ENCODE results near the gene SMIM45.
"Not testable (repeated sequence)": the region's sequence is repeated elsewhere in the genome, so short reads cannot be mapped to it uniquely, and the experiment has no call there.

Gene SMIM45

DNA sequence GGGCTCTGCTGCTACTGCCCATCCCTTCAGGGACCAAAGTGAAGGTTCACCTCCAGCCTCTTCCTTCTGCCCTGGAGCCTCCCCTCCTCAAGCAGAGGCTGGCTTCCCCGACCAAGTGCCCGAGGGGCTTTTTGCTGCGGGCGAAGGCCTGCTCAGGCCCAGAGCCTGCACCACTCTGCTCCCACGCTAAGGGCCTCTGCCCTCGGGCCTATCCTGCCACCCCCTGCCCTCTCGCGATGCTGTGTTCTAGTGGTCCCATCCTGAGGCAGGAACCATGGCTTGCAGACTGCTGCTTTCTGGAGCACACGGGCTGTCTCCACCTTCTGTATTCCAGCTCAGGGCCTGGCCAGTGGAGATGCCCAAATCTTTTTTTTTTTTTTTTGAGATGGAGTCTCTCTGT is 16.4 kb upstream of the SMIM45 start:
- no peak for DNase-seq

DNA sequence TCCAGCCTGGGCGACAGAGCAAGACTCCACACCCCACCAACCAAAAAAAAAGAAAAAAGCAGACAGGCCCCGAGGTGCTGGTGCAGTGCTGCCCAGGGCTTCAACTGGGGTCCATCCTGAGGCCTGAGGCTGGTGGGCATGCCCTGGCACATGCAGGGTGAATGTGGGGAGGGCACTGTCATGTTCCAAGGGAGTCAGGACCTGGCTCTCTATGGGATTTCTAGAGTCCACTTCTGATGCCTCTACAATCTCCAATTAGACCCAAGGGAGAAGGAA is 15.1 kb upstream of the SMIM45 start:
- no peak for DNase-seq

DNA sequence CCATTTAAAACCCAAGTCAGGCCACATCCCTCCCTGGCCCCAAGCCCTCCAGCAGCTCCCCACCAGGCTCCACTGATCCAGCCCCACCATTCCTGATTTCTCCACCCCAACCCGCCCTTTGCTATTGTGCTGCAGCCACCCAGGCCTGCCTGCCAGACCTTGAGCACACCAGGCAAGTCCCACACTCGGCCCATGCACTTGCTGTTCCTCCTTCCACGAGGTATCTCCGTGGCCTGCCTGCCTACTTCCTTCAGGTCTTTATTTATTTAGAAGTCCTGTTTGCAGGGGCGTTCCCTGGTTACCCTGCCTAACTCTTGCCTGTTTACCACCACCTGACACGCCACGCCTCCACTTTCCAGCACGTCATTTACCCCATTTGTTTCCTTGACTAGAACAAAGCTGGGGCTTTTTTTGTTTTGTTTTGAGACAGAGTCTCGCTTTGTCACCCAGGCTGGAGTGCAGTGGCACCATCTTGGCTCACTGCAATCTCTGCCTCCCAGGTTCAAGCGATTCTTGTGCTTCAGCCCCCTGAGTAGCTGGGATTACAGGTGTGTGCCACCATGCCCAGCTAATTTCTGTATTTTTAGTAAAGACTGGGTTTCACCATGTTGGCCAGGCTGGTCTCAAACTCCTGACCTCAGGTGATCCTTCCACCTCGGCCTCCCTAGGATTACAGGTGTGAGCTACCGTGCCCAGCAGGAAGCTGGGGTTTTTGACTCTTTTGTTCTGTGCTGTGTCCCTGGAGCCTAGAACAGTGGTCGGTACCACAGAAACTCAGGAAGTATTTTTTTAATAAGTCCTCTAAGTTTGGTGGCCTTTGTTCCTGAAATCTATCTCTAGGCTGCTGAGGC is 11.7 kb upstream of the SMIM45 start:
- no peak for DNase-seq

DNA sequence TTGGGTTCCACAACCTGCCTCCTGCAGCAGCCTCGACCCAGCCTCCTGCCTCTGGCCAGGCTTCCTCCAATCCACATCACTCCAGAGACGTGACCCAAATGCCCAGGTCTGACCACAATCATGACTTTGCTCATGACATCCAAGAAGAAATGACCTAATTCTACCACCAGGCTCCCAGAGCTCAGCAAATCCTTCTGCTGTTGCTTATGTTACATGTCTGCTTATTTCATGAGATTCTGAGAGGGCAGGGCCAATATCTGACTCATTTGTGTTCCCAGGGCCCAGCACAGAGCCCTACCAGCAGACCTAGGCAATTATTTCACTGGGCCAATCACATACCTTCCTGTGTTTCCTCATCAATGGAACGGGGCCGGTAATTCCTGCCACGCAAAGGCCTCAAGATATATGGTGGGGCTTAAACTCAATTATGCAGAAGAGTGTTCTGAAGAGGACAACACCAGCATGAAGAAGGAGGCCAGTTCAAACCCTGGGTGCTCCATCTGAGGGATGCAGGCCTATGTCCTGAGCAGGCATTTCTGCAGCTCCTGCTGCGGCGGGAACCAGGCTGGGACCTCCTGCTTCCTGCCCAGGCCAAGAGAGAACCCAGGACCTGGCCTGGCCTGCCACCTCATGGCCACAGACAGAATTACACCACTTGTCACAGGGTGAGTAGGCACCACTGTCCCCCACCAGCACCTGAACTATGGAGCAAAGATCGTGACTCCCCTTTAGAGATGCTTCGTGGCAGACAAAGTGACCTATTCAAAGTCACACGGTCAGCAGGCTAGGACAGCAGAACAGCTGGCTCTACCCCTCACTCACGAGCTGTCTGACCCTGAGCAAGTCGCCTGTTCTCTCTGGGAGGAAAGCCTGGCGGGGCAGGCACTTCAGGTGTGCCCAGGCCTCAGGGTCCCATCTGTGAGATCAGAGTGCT is 10.9 kb upstream of the SMIM45 start:
- DNase-seq = peak; percentile 57

DNA sequence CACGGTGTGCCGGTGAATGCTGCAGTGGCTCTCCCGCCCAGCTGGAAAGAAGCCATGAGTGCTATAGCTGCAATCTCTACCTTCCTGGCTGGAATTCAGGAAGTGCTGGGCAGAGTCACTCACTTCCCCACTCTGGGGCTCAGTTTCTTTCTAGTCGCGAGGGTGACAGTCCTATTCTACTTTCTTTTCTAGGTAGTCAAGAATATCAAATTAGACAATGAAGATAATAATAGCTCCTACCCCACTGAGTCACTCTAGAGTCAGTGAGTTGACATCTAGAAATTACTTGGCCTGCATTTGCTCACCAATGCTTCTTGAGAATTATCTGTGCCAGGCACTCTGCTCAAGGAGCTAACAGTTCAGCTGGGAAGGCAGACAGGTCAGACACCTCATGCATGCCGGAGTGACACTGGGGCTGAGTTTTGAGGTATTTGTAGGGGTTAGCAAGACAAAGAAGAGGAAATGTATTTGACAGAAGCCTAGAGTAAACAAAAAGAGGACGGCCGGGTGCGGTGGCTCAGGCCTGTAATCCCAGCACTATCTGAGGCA is 8.2 kb upstream of the SMIM45 start:
- no peak for DNase-seq

DNA sequence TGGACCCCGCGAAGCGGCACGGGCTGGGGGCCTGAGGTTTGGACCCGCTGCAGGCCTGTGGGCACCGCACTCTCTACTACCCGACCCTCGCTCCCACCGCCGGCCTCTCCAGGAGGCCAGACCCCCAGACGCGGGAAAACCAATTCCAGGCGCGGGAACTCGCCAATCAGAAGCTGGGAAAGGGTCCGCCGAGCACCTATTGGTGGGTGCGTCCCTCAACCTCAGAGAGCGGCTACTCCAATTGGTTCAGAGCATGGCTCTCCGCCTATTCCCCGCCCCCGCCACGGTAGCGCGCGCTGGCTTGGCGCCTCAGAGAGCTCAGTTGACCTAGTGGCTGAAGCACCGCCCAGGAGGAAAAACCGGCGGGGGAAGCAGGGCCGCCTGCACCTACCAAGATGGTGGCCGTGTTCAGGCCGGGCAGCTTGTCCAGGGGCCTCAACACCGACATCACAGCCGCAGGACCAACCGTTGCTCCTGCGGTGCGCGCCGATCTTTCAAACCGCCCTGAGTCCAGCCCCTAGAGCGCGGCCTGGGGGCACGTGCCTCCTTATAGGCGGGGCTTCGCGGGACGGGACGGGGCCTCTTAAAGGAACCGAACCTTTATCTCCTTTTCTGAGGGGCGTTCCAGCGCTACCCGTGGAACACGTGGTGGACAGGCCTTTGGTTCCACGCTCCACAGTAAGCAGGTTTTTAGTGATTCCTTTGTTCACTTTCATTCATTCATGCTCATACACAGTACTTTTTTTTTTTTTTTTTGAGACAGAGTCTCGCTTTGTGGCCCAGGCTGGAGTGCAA is 5.1 kb upstream of the SMIM45 start, which contains the start of gene CENPM:
CENPM (minus strand) TSS at position 524 of the 795 bp plus-strand sequence; CDS start at position 448, 76 bp downstream.
- DNase-seq = peak; percentile 93

DNA sequence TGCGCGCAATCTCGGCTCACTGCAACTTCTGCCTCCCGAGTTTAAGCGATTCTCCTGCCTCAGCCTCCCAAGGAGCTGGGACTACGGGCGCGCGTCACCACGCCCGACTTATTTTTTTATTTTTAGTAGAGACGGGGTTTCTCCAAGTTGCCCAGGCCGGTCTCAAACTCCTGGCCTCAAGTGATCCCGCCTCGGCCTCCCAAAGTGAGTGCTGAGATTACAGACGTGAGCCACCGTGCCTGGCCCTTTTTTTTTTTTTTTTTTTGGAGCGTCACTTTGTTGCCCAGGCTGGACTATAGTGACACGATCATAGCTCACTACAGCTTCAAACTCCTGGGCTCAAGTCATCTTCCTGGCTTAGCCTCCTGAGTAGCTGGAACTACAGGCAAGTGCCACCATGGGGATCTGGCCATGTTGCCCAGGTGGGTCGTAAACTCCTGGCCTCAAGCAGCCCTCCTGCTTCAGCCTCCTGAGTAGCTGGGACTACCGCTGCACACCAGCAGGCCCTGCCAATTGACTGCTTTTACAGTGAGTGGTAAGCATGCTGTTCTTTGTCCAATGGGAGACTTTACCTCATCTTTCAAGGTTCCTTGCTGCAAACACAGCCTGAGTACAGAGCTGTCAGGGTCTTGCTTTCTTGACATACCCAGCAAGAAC is 4.4 kb upstream of the SMIM45 start:
- no peak for DNase-seq

DNA sequence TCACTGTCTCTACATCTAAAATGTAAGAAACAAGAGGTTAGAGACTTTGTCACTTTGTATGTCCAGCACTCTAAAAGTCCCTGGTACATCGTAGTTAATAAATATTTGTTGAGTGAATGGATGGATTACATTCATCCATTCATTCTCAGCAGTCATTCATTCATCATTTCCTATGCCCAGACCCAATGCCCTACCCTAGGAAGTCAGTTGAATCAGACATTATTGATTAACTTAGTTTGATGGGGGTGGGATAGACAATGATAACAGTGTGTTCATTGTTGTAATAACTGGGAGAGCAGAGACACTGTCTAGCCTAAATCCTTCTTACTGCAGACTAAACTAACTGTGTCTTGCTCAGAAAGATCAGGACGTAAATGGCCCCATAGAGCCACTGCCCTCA is 3.8 kb upstream of the SMIM45 start:
- DNase-seq = no peak

DNA sequence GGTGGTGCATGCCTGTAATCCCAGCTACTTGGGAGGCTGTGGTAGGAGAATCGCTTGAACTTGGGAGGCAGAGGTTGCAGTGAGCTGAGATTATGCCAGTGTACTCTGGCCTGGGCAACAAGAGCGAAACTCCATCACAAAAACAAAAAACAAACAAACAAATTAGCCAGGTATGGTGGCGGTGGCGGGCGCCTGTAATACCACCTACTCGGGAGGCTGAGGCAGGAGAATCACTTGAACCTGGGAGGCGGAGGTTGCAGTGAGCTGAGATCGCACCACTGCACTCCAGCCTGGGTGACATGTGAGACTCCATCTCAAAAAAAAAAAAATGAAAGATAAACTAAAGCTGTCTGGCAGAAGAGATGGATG is 3.0 kb upstream of the SMIM45 start:
- DNase-seq = not testable (repeated sequence)

DNA sequence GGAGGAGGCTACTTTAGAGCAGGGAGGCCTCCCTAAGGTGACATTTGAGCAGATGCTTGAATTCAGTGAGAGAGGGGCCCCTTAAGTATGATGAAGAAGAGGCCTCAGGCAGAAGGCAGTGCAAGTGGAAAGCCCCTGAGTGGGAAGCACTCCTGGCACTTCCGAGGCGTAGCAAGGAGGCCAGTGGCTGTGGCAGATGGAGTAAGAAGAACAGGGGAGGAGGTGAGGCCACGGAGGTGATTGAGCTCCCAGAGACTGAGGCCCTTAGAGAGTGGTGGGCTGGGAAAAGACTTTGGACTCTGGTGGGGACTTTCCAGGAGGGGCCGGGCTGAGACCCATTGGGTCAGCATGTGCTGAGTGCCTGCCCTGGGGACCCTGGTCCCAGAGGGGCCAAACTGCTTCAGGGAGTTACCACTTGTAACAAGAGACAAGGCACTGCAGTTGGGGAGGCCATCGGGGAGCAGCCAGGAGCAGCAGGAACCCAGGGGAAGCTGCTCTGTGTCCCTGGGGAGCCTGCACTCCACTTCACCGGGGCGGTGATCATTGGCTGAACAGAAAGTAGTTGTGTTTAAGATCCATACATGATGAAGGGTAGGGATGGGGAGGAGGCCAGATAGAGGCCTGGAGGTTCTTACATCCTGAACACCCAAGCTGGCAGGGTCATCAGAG is 2.5 kb upstream of the SMIM45 start:
- no peak for DNase-seq

DNA sequence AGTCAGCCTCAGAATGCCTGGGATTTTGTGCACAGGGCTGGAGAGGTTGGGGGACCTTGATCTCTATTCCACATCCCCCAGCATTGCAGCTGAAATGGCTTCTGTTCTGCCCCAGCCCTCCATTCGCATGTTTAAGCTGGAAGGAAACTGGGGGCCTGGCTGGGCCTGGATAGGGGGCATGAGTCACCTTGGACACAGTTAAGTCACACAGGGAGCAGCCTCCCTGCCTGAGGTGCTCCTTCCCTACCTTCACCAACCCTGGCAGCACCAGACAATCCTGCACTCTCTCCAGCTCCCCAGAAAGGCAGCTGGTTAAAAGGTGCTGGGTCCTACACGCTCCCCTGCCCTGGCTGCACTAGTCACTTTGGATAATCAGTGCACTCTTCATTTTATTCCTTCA is 763 bp downstream of the SMIM45 start:
- no peak for DNase-seq

DNA sequence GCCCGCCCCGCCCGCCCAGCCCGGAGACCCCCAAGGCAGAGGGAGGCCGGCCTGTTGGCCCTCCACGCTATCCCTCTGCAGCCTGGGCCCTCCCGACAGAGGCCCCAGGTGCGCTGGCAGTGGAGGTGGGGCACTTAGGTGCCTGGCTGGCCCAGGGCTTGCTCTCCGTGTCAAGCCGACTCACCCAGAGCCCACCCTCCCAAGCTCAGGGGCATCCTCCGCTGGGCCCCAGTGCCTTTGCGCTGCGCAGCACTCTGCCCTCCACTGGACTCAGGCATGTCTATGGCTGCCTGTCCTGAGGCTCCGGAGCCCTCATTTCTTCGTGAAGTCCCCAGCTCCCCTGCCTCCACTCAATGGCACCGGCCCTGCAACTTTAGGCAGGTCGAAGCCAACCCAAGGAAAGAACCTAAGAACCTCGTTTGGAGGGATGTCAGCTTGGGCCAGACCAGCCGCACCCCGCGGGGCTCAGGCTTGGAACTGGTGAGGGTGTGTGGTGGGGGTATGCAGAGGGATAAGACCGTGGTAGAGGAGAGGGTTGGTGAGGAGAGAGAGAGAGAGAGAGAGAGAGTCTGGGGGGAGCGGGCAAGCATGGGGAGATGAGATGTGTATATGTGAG is 6.1 kb downstream of the SMIM45 start:
- no peak for DNase-seq

DNA sequence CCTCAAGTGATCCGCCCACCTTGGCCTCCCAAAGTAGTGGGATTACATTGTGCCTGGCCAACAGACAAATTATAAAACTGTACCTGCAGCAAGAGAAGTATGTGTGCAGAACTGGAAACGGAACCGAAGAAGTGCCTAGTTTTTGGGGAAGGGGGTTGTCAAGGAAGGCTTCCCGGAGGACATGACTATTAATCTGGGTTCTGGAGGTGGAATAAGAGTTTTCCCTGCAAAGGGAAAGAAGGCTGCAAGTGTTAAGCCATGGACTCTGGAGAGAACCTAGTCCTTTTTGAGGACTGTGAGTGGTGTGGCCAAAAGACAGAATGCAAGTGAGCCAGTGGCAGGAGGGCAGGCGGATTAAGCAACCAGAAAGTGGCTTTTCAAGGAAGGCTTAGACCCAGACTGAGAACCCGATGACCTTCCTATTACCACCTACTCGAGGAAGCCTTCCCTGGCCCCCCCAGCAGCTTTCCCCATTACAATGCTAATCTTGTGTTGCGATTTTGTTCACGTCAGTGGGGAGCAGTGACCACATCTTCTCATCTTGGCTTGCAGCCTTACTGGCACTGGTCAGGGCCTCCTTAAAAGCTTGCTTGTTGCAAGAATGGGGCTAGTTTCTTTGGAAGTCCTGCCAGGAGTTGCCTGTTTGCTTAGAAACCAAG is 11.6 kb downstream of the SMIM45 start:
- DNase-seq = no peak

DNA sequence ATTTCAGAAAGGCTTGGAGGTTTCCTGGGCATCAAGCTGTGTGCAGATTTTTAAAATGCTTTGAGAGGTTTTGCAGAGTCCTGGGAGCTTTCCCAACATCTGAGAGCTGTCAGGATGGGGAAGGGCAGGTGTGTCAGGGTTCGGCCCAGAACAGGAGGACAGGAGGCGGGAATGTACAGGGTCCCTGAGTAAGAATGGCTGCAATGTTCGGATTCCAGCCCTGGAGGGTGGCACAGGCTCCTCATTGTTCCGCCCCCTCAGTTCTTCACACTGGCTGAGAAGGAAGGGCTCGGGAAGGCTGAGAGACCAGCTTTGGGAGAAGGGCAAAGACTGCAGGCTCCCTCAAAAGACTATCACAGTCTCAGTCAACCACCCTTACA is 12.2 kb downstream of the SMIM45 start:
- DNase-seq = no peak

DNA sequence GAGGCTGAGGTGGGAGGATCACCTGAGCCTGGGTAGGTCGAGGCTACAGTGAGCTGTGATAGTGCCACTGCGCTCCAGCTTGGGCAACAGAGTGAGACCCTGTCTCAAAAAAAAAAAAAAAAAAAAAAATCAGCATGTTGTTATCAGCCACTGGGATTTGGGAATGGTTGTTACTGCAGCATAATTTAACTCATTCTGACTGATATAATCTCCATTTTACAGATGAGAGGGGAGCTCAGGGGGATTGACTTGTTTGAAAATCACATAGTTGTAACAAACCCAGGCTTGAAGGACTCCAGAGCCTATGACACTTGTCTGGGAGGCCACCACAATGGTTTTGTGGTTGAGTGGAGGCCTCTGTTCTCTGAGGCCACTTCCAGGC is 14.3 kb downstream of the SMIM45 start:
- no peak for DNase-seq

DNA sequence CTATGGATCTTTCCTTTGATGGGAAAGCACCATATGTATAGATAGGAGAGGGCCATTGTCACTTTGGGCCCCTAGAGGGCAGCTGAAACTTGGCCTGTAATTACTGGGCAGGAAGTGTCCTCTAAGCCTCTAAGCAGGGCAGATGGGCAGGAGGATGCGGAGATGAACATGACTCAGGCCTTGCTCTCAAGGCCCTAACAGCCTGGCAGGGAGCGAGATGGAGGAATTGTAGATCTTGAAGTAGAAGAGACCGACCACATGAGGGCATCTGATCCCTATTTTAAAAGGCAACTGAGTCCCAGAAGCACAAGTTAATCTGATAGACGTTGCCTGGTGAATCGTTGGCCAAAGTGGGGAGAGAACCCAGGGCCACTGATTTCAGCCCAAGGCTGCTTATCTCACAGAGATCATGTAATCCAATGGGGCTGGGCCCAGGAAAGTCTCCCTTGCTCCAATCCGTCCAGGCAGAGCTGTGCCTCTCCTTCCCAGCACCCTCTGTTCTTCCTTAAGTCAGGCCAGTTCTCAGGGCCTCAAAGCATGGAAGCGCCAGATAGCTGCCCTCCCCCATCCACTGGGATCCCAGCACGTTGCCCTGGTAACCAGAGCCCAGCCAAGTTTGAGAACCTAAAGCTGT is 14.8 kb downstream of the SMIM45 start:
- peak; percentile 67 for DNase-seq

DNA sequence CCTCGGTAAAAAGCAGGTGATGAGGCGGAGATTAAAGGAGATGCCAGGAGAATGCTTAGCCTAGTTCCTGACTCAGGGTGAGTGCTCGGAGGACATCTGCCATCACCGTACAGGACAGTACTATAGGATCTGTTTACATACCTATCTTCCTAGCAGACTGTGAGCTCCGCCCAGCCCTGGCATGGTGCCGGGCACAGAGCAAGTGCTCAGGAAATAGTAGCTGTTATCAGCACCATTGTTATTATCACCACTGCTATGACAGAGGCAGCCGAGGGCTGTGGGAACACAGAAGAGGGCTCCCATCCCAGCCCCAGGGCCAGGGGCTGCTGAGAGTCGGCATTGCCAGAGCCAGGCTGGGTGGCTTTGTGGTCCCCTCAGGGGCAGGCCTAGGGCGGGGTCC is 16.7 kb downstream of the SMIM45 start:
- DNase-seq = no peak

DNA sequence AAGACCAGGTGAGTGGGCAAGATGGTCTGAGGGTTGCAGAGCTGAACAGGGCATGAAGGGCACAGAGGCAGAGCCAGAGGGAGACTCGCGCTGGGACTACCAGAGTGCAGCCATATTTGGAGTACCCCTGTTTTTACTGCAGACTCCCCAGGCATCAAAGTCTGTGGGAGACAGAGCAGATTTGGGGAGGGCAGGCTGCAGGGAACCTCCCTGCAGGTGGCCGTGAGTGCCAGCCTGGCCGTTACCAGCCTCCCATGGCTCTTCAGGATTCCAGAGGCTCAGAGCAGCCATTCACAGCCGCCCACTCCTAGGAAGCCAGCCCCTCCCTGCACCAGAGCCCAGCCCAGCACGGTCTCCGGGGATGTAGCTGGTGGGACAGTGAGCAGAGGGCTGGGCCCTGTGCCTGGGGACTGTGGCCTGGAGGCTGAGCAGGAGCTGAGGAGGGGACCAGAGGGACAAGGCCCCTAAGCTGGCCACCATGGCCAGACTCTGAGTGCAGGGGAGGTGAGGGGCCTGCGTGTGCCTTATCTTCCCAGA is 17.2 kb downstream of the SMIM45 start, which contains the start of gene SEPTIN3:
SEPTIN3 (plus strand) TSS at position 334 of the 537 bp plus-strand sequence. CDS start 2,050 bp downstream, outside the sequence.
- DNase-seq = no peak

DNA sequence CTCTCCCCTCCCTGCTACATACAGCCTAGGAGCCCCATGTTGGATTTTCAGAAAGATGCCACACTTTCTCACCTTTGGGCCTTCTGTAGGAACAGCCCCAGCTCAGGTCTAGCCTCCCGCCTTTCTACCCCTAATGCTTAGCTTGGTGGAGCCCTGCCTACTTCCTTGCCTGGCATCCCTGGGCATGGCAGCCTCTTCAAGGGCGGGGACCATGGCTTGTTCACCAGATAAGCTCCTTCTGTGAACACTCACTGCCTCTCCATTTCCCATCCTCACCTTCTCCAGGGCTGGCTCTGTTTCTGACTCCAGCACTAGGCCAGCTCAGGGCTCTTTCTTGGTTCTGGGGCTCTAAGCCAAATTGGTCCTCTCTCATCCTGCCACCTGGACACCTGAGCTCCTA is 18.7 kb downstream of the SMIM45 start:
- no peak for DNase-seq

DNA sequence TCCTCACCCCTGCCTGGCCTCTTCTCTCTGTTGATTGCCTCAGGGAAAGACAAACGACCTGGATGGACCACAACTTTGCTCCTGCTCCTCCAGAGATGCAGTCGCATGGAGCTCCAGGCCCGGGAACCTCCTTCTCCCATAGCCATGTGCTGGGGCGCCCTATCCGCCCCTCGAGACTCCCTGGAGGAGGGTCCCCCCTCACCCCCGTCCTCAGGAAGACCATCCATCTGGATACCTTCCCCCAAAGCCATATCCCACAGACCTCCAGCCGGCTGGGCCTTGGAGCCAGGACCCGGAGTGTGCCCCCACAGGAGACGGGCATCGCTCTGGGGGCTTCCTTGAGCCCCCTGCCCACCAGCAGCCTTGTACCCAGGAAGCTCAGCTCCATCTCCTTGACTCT is 19.5 kb downstream of the SMIM45 start:
- no peak for DNase-seq

All from amniotic stem cell (primary cell).